A549 (cell line): ENCODE data around the gene RNF144A. TPM values are rescaled to one million over a fixed set of nuclear protein-coding genes. Genes with fewer than 3 reads are reported as not detected.
A peak's percentile ranks its signal among the peaks of the same experiment; 100 is the strongest.

Experiments used
- ATAC-seq, 2 experiments: fragments of 200-7000 bp in 1 of 2; fragments of >200 bp in 1 of 2; cut with Nextera tagmentation in 1 of 2; cut with Tn5 transposase in 1 of 2; 3 replicates each; pipeline versions ENCODE4 v1.8.0 to v1.9.1; 2018 to 2020; ENCODE audit warnings: mild to moderate bottlenecking in 1 of 2, moderate library complexity in 1 of 2
- CTCF ChIA-PET: fragments of 300-600 bp; sonication (Branson Sonifier 250); formaldehyde crosslinking; extraction: SDS; loops from one replicate; lab custom pipeline; 2021; ENCODE audit warnings: antibody characterized with exemption, inconsistent platforms; lab: Yijun Ruan, JAX
- POLR2A ChIA-PET: fragments of 350-600 bp; formaldehyde crosslinking; extraction: SDS; loops from one replicate; lab custom pipeline; 2021; ENCODE audit warnings: antibody characterized with exemption, inconsistent platforms; lab: Yijun Ruan, JAX
- DNase-seq, 2 experiments: peaks; one replicate each; pipeline versions ENCODE4 v3.0.0 to v3.0.0-alpha.2; 2011 to 2016; ENCODE audit warnings: low read depth in 1 of 2, low spot score in 1 of 2
- FAIRE-seq: peaks from 2 replicates; lab custom pipeline; 2011; peaks lifted over from hg19 to GRCh38; lab: Jason Lieb, UNC
- H3K27ac ChIP-seq, 2 experiments: fragments of >200 bp; sonication (Bioruptor Twin); formaldehyde crosslinking; 3 replicates each; pipeline ENCODE4 v1.5.1; 2016 to 2017
- H3K4me1 ChIP-seq: fragments of >200 bp; sonication (Bioruptor Twin); formaldehyde crosslinking; 3 replicates; pipeline ENCODE4 v1.6.1; 2016
- H3K4me2 ChIP-seq: fragments of >200 bp; sonication (Bioruptor Twin); formaldehyde crosslinking; 3 replicates; pipeline ENCODE4 v1.6.1; 2016
- H3K4me3 ChIP-seq: fragments of >200 bp; sonication (Bioruptor Twin); formaldehyde crosslinking; 3 replicates; pipeline ENCODE4 v1.5.1; 2016
- H3K9me3 ChIP-seq: fragments of >200 bp; sonication (Bioruptor Twin); formaldehyde crosslinking; 3 replicates; pipeline ENCODE4 v1.6.1; 2016
- CBX8 ChIP-seq: fragments of 200-600 bp; sonication (generic); IDR thresholded peaks from 2 replicates; pipeline ENCODE4 v1.6.1; 2016
- FOSB ChIP-seq: fragments of 250-450 bp; sonication (Bioruptor Pico); IDR thresholded peaks from 2 replicates; pipeline ENCODE4 v1.5.0; 2020; ENCODE audit warnings: mild to moderate bottlenecking, moderate library complexity
- FOSL2 ChIP-seq, 2 experiments: fragments of 450-650 bp in 1 of 2; fragments of >200 bp in 1 of 2; sonication (Bioruptor Twin) in 1 of 2; formaldehyde crosslinking; IDR thresholded peaks; 2 replicates each; pipeline versions ENCODE4 v1.5.0 to v1.6.1; 2016 to 2020; ENCODE audit warnings: mild to moderate bottlenecking in 1 of 2, moderate library complexity in 1 of 2
- HDAC2 ChIP-seq: fragments of 200-600 bp; sonication (generic); IDR thresholded peaks from 2 replicates; pipeline ENCODE4 v1.6.1; 2016
- JUNB ChIP-seq: fragments of >200 bp; sonication (Bioruptor Twin); formaldehyde crosslinking; IDR thresholded peaks from 2 replicates; pipeline ENCODE4 v1.6.1; 2016
- KDM1A ChIP-seq: fragments of 200-600 bp; sonication (generic); IDR thresholded peaks from 2 replicates; pipeline ENCODE4 v1.6.1; 2016; ENCODE audit warnings: low read depth, mild to moderate bottlenecking
- MAZ ChIP-seq: fragments of 150-350 bp; IDR thresholded peaks from 2 replicates; pipeline ENCODE4 v1.6.1; 2014; ENCODE audit warnings: antibody characterized with exemption, low read depth, low read length, borderline replicate concordance
- NFE2L2 ChIP-seq: fragments of 150-350 bp; conservative IDR thresholded peaks from 2 replicates; pipeline ENCODE4 v1.6.1; 2014; ENCODE audit warnings: low read length
- NPAS2 ChIP-seq: fragments of 250-450 bp; sonication (Bioruptor Pico); IDR thresholded peaks from 2 replicates; pipeline ENCODE4 v1.8.0; 2022; ENCODE audit warnings: mild to moderate bottlenecking, moderate library complexity, borderline replicate concordance
- POLR2A ChIP-seq: IDR thresholded peaks from 2 replicates; pipeline ENCODE4 v1.6.1; 2012; ENCODE audit warnings: mild to moderate bottlenecking, low read length
- RARB ChIP-seq: fragments of 250-450 bp; sonication (Bioruptor Pico); IDR thresholded peaks from 2 replicates; pipeline ENCODE4 v1.8.0; 2021; ENCODE audit warnings: mild to moderate bottlenecking, moderate library complexity
- RNF2 ChIP-seq: fragments of 200-600 bp; sonication (generic); IDR thresholded peaks from 2 replicates; pipeline ENCODE4 v1.6.1; 2016; ENCODE audit warnings: low read depth, mild to moderate bottlenecking, antibody characterized with exemption, moderate library complexity, borderline replicate concordance
- ZNF302 ChIP-seq: fragments of 250-450 bp; sonication (Bioruptor Pico); IDR thresholded peaks from 2 replicates; pipeline ENCODE4 v1.9.0; 2021; ENCODE audit warnings: inconsistent platforms, mild to moderate bottlenecking, moderate library complexity
- WGBS: methylation state at CpG from one replicate; pipeline ENCODE4 v1.1.6; 2017; ENCODE audit errors: missing lambda C conversion rate; 5-methylcytosine and 5-hydroxymethylcytosine counted together
- polyA plus RNA-seq, 4 experiments: library from polyadenylated mRNA; depleted of rRNA in 3 of 4; stranded (reverse); fragments of >200 nt; fragmentation: RNase III in 1 of 4; extraction: RNeasy Plus Mini Kit Qiagen cat#74134 plus additional on column Dnase treatment in 1 of 4; gene quantifications; 2 replicates in 3 of 4; 3 replicates in 1 of 4; pipeline ENCODE4 v1.2.3, GENCODE V29; 2011 to 2017
- TF ChIP-seq, protein P1 (sequence below): IDR thresholded peaks from 2 replicates; pipeline ENCODE4 v1.6.1; 2012

RNF144A gene
- polyA plus RNA-seq, 2 of the 4 experiments (the other 2 are of a cell fraction): 4.4 to 9.6 TPM

DNA sequence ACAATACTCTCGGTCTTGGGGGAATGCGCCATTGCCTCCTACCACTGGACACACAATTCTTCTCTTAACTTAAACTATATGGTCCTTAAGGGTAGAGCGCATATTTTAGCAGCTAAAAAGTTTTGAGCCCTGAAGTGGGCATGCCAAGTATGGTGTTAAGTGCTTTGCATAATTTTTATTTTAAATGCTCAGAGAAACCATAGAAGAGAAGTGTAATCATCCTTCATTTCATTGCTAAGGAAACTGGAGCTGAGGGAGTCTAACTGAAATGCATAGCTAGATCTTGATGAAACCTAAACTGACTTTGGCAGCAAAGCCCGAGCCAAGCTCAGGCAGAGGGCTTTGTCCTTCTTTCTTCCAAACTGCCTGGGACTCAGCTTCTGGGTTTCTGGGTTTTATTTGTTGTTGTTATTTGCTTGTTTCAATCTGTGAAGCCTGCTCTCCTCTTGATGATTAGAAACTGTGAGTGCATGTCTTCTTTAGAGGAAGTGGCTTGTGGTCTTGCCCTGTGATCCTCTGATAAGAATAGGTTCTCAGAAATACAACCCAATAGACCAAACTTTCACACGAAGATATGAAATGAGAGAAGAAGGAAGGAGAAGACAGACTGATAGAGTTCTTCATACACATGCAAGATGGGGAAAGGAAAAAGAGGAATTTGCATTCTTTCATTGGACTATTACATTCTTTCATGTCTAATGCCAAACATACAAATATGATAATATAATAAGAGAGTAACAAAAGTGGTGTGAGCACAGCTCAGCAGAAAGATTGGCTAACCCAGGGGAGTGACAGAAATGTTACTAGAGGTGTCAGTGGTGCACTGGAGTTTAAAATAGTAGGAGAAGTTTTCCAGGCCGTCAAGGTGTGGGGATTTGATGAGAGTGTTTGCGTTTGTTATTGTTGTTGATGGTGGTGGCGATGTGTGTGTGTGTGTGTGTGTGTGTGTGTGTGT lies 7.5 kb upstream of the RNF144A start:
- POLR2A ChIA-PET: no interaction called here
- FAIRE-seq: no peak
- CTCF ChIA-PET: interaction anchor here (0.6 to 2.7 kb wide), 4 partner anchors 7 to 1579 kb away, joined by 3 to 15 read pairs (median 4); partner anchors contain the start of gene RNF144A

DNA sequence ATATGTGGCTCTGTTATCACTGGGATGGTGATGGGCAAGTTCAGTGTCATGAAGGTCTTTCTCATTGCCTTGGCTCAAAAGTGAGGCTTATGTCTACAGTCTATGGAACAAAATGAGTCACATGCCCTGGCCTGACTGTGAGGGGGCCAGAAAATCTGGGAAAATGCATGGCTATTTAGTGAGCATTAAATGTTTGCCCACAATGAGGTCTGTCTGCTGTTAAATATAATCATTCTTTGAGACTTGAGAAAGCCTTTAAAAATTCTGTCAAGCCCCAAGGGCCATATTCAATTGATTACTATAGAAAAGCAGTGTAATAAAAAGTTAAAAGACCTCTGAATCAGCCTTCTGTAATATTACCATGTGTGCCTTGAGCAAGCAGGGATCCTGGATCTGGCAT lies 5.5 kb upstream of the RNF144A start:
- no peak for DNase-seq
- Histone ChIP-seq H3K4me3 (no peak overlapping the region), H3K4me2 (no peak overlapping the region), H3K27ac (no peak overlapping the region), H3K4me1 (no peaks in the 10 kb centered on the region), H3K9me3 (no peaks in the 10 kb centered on the region)
- no peak for TF ChIP-seq ZNF302 (CRISPR knock-in tag)
- TF ChIP-seq POLR2A: no peak
- no peak for TF ChIP-seq NPAS2 (CRISPR knock-in tag)
- TF ChIP-seq FOSB (CRISPR knock-in tag): no peak
- TF ChIP-seq RARB (CRISPR knock-in tag): no peak
- TF ChIP-seq HDAC2: no peak
- TF ChIP-seq CBX8: no peak
- ATAC-seq: no peak
- no peak for FAIRE-seq
- ChIA-PET POLR2A (no interaction called here), CTCF (interaction anchor here (1.4 to 3.5 kb wide), 3 partner anchors 9 to 132 kb away, joined by 5 to 15 read pairs (median 11); no protein-coding TSS in a partner anchor)

More for the DNA sequence above, 7.5 kb upstream of the RNF144A start:
- no peak for TF ChIP-seq RNF2
- H3K9me3 ChIP-seq: no peaks in the 10 kb centered on the region
- 24% methylated on average over 8 of the region's 8 CpGs for WGBS
- no peak overlapping the region for H3K4me2 ChIP-seq
- DNase-seq (no peak), ATAC-seq (no peak)
- H3K27ac ChIP-seq: no peak overlapping the region
- no peaks in the 10 kb centered on the region for H3K4me1 ChIP-seq
- H3K4me3 ChIP-seq: no peak overlapping the region

DNA sequence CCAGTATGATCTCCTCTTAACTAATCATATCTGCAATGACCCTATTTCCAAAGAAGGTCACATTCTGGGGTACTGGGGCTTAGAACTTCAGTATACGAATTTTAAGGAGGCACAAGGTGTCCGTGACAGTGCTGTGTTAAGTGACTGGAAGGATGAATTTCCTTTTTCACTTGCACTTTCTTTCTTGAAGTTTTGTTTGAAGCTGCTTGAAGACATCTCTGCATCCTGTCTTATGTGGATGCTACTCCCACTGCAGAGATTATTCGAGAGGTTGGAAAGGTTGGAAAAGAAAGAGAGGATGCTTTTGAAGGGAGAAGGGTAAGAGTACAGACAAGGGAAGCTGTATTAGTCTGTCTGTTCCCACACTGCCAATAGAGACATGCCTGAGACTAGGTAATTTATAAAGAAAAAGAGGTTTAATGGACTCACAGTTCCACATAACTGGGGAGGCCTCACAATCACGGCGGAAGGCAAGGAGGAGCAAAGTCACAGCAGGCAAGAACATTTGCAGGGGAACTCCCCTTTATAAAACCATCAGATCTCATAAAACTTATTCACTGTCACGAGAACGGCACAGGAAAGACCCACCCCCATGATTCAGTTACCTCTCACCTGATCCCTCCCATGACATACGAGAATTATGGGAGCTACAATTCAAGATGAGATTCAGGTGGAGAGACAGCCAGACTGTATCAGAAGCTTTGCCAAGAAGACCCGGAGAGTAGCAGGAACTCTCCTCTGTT lies 3.6 kb upstream of the RNF144A start:
- H3K4me1 ChIP-seq: 0 out of 3 replicates have a peak, but pooled peaks cover 3% of the 10 kb centered on the region
- ATAC-seq: no peak
- ChIA-PET CTCF (interaction anchor here (0.6 to 3.5 kb wide), 5 partner anchors 8 to 130 kb away, joined by 3 to 11 read pairs (median 3); no protein-coding TSS in a partner anchor), POLR2A (no interaction called here)
- no peak overlapping the region for H3K4me2 ChIP-seq
- no peak for FAIRE-seq
- DNase-seq: no peak
- H3K27ac ChIP-seq: no peak overlapping the region
- 64% methylated on average over 9 of the region's 9 CpGs for WGBS
- H3K9me3 ChIP-seq: no peaks in the 10 kb centered on the region
- no peak for TF ChIP-seq JUNB
- no peak for TF ChIP-seq NFE2L2
- TF ChIP-seq, protein P1, sequence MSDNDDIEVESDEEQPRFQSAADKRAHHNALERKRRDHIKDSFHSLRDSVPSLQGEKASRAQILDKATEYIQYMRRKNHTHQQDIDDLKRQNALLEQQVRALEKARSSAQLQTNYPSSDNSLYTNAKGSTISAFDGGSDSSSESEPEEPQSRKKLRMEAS: no peak
- no peak for TF ChIP-seq MAZ
- no peak overlapping the region for H3K4me3 ChIP-seq

DNA sequence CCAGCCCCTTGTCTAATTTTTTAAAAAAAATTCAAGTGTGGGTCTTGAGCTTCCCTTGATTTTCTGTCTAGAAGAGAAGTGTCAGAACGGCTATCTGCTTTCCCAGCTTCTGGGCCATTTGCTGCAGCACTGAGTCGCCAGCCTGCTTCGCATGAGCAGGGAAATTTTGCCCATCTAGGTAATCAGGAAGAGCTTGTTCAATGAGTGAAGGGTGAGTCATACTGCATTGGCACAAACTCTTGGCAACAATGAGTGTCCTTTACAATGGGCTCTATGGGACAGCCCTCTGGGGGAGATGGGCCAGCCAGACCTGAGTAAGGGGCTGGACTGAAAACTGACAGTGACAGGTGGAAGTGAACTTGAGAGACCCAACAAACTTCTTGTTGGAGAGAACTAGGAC lies 2.4 kb upstream of the RNF144A start:
- Histone ChIP-seq H3K9me3 (no peaks in the 10 kb centered on the region), H3K27ac (no peak overlapping the region), H3K4me3 (no peak overlapping the region), H3K4me2 (no peak overlapping the region), H3K4me1 (peaks cover 9% of the 10 kb centered on the region; the same call in 1 of the 3 replicates)
- DNase-seq (peak in 1 of 2 experiments; percentile 26), ATAC-seq (no peak), FAIRE-seq (no peak)
- ChIA-PET CTCF (interaction anchor here (0.7 to 3.2 kb wide), 6 partner anchors 9 to 130 kb away, joined by 3 to 26 read pairs (median 12); no protein-coding TSS in a partner anchor), POLR2A (no interaction called here)
- WGBS: 43% methylated on average over 3 of the region's 3 CpGs
- no peak for TF ChIP-seq FOSL2 (IDR thresholded peaks at IDR 0.05)
- peak; percentile 46; the same call in 1 of the 2 replicates for TF ChIP-seq FOSL2 (CRISPR knock-in tag; IDR thresholded peaks at IDR 0.05)
- no peak for TF ChIP-seq KDM1A
